OCI-LY1 (cell line): ENCODE data around the gene DZIP3.

ENCODE experiments used
- H2AFZ ChIP-seq: fragments of 200-600 bp; sonication (generic), shearing (Covaris generic); 2 replicates; pipeline ENCODE4 v1.6.0; 2014; ENCODE audit warnings: antibody characterized with exemption, mild to moderate bottlenecking, low read length
- H3F3A ChIP-seq: fragments of 200-600 bp; sonication (generic), shearing (Covaris generic); 2 replicates; pipeline ENCODE4 v1.6.0; 2014; ENCODE audit warnings: mild to moderate bottlenecking, antibody characterized with exemption, low read length, moderate library complexity; ENCODE audit not compliant: insufficient read depth
- H3K27ac ChIP-seq: fragments of 200-600 bp; sonication (generic); 2 replicates; pipeline ENCODE4 v1.5.1; 2014; ENCODE audit warnings: low read length, mixed run types, mild to moderate bottlenecking, low read depth; ENCODE audit not compliant: poor library complexity, severe bottlenecking
- H3K27me3 ChIP-seq: fragments of 200-600 bp; sonication (generic); 2 replicates; pipeline ENCODE4 v1.6.0; 2014; ENCODE audit warnings: antibody characterized with exemption, mild to moderate bottlenecking, low read length, moderate library complexity; ENCODE audit not compliant: insufficient read depth
- H3K36me3 ChIP-seq: fragments of 200-600 bp; sonication (generic); 2 replicates; pipeline ENCODE4 v1.6.1; 2014; ENCODE audit warnings: mild to moderate bottlenecking, antibody characterized with exemption, low read length, moderate library complexity, mixed read lengths; ENCODE audit not compliant: insufficient read depth
- H3K4me1 ChIP-seq: fragments of 200-600 bp; sonication (generic); 2 replicates; pipeline ENCODE4 v1.5.1; 2014; ENCODE audit warnings: mild to moderate bottlenecking, low read length, moderate library complexity; ENCODE audit not compliant: insufficient read depth, severe bottlenecking
- H3K4me2 ChIP-seq: fragments of 200-600 bp; sonication (generic), shearing (Covaris generic); 2 replicates; pipeline ENCODE4 v1.6.1; 2014; ENCODE audit warnings: low read length
- H3K4me3 ChIP-seq: fragments of 200-600 bp; sonication (generic); 2 replicates; pipeline ENCODE4 v1.5.1; 2014; ENCODE audit warnings: low read length, low read depth, mild to moderate bottlenecking, mixed read lengths; ENCODE audit not compliant: poor library complexity, severe bottlenecking
- H3K79me2 ChIP-seq: fragments of 200-600 bp; shearing (Covaris generic); 2 replicates; pipeline ENCODE4 v1.6.1; 2016; ENCODE audit warnings: mixed run types, low read length, mixed read lengths; ENCODE audit not compliant: insufficient read depth
- H3K9ac ChIP-seq: fragments of 200-600 bp; sonication (generic), shearing (Covaris generic); 2 replicates; pipeline ENCODE4 v1.6.1; 2014; ENCODE audit warnings: mild to moderate bottlenecking, low read length, mixed read lengths
- H3K9me2 ChIP-seq: fragments of 200-600 bp; sonication (generic), shearing (Covaris generic); 2 replicates; pipeline ENCODE4 v1.6.1; 2014; ENCODE audit warnings: low read depth, mild to moderate bottlenecking, low read length, mixed read lengths
- H3K9me3 ChIP-seq: fragments of 200-600 bp; shearing (Covaris generic); 2 replicates; pipeline ENCODE4 v1.6.1; 2014; ENCODE audit warnings: low read length, mixed read lengths
- H4K20me1 ChIP-seq: fragments of 200-600 bp; sonication (generic), shearing (Covaris generic); 2 replicates; pipeline ENCODE4 v1.6.0; 2016; ENCODE audit warnings: mild to moderate bottlenecking, low read length; ENCODE audit not compliant: insufficient read depth
- EZH2 ChIP-seq: fragments of 200-600 bp; sonication (generic), shearing (Covaris generic); IDR thresholded peaks from 2 replicates; pipeline ENCODE4 v1.8.0; 2017; ENCODE audit warnings: borderline replicate concordance, mixed run types, mild to moderate bottlenecking, antibody characterized with exemption, low read length, moderate library complexity, mixed read lengths
- TF ChIP-seq, protein P1 (sequence below): fragments of 200-600 bp; sonication (generic), shearing (Covaris generic); IDR thresholded peaks from 2 replicates; pipeline ENCODE4 v1.5.1; 2017; ENCODE audit warnings: mild to moderate bottlenecking, antibody characterized with exemption, low read length, moderate library complexity, mixed read lengths

Gene DZIP3

DNA sequence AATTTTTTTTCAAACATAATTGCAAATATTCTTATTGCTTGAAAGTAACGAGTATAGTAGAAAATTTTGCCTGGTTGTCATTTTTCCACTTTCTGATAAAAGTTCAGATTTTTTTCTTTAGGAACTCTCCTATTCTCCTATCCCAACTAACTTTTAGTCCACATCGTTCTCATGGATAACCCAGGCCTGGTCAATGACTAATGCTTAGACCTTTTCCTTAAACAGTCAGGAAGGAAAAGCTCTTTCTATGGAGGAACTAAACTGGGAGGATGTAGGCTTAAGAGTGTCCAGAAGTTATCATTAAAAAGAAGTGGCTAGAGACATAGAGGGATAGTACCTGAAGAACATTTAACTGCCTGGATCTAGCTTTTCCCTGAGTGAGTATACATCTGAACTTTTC is 27.0 kb upstream of the DZIP3 start:
- H3K4me2 ChIP-seq, result no peak overlapping the region
- TF ChIP-seq EZH2, result no peak
- TF ChIP-seq, protein P1, sequence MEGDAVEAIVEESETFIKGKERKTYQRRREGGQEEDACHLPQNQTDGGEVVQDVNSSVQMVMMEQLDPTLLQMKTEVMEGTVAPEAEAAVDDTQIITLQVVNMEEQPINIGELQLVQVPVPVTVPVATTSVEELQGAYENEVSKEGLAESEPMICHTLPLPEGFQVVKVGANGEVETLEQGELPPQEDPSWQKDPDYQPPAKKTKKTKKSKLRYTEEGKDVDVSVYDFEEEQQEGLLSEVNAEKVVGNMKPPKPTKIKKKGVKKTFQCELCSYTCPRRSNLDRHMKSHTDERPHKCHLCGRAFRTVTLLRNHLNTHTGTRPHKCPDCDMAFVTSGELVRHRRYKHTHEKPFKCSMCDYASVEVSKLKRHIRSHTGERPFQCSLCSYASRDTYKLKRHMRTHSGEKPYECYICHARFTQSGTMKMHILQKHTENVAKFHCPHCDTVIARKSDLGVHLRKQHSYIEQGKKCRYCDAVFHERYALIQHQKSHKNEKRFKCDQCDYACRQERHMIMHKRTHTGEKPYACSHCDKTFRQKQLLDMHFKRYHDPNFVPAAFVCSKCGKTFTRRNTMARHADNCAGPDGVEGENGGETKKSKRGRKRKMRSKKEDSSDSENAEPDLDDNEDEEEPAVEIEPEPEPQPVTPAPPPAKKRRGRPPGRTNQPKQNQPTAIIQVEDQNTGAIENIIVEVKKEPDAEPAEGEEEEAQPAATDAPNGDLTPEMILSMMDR, result no peak
- H3K27me3 ChIP-seq, result no peaks in the 10 kb centered on the region
- H3K27ac ChIP-seq, result no peak overlapping the region
- no peak overlapping the region for H3K4me3 ChIP-seq
- no peak overlapping the region for H3K9ac ChIP-seq
- no peaks in the 10 kb centered on the region for H3K9me2 ChIP-seq
- no peaks in the 10 kb centered on the region for H3K9me3 ChIP-seq
- H4K20me1 ChIP-seq, result no peaks in the 10 kb centered on the region
- H3K4me1 ChIP-seq, result no peaks in the 10 kb centered on the region
- no peaks in the 10 kb centered on the region; the same call in 1 of the 2 replicates for H3F3A ChIP-seq
- H3K36me3 ChIP-seq, result peaks cover 71% of the 10 kb centered on the region
- no peaks in the 10 kb centered on the region for H3K79me2 ChIP-seq
- no peak overlapping the region for H2AFZ ChIP-seq

DNA sequence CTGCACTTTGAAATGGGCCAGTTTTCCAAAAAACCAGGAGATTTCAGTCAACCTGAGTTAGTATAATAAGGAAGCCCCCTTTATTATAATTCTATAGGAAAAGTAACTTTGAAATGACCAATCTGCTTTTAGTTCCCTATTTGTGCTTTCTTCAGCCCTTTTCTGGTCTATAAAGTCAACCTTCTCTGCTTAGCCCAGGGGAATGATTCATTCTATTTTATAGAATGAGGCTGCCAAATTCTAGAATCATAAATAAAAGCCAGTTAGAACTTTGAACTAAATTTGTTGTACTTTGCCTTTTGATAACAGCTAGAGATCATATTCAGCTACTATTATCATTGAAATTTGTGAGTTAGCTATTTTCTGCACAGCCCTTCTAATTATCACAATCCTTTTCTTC is 25.0 kb upstream of the DZIP3 start:
- H3F3A ChIP-seq, result no peaks in the 10 kb centered on the region
- H4K20me1 ChIP-seq, result no peaks in the 10 kb centered on the region
- H3K4me2 ChIP-seq, result no peak overlapping the region
- H3K9me3 ChIP-seq, result no peaks in the 10 kb centered on the region
- H3K9me2 ChIP-seq, result no peaks in the 10 kb centered on the region
- H2AFZ ChIP-seq, result no peak overlapping the region
- H3K9ac ChIP-seq, result no peak overlapping the region
- H3K4me1 ChIP-seq, result no peaks in the 10 kb centered on the region
- no peak overlapping the region for H3K4me3 ChIP-seq
- no peak overlapping the region for H3K27ac ChIP-seq
- peaks cover 67% of the 10 kb centered on the region for H3K36me3 ChIP-seq
- TF ChIP-seq, protein P1, result no peak
- no peak for TF ChIP-seq EZH2
- no peaks in the 10 kb centered on the region for H3K79me2 ChIP-seq
- H3K27me3 ChIP-seq, result no peaks in the 10 kb centered on the region

DNA sequence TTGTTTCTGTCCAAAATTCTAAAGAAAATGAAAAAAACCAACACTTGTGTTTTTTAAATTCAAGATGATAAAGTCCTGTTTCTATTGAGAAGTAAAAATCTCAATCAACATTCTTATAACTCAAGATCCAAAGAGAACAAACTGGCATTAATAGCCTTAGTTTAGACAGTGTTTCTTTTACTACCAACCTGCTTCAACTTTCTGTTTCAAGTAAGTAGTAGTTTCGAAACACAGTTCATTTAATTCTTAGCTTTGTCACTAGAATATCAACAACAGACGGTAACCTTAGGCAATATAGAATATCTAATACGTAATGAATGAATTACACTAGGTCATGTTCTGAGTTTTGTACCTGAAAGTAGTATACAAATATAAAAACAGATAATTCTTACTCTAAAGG is 24.0 kb upstream of the DZIP3 start:
- Histone ChIP-seq H3K9me3 (no peaks in the 10 kb centered on the region), H4K20me1 (no peaks in the 10 kb centered on the region), H3K4me3 (no peak overlapping the region), H2AFZ (no peak overlapping the region), H3K27ac (no peak overlapping the region), H3F3A (no peaks in the 10 kb centered on the region), H3K36me3 (peaks cover 65% of the 10 kb centered on the region), H3K79me2 (no peaks in the 10 kb centered on the region), H3K9me2 (no peaks in the 10 kb centered on the region), H3K4me2 (no peak overlapping the region), H3K27me3 (no peaks in the 10 kb centered on the region), H3K9ac (no peak overlapping the region), H3K4me1 (no peaks in the 10 kb centered on the region)
- TF ChIP-seq, protein P1, result no peak
- no peak for TF ChIP-seq EZH2
